Posterior cingulate gyrus (tissue), 11 donors: ENCODE results near the gene PKNOX2.

Experiments
- DNase-seq, 10 donors: peaks; one replicate each; pipeline versions ENCODE4 v3.0.0 to v3.0.0-alpha.2; 2020 to 2021; ENCODE audit warnings: mixed read lengths in 3 of 10
- intact Hi-C: fragments of 100-400 bp; cut with DNase I; formaldehyde crosslinking; loops from one replicate; pipeline ENCODE4 v1.15.1; 2023

PKNOX2 gene

DNA sequence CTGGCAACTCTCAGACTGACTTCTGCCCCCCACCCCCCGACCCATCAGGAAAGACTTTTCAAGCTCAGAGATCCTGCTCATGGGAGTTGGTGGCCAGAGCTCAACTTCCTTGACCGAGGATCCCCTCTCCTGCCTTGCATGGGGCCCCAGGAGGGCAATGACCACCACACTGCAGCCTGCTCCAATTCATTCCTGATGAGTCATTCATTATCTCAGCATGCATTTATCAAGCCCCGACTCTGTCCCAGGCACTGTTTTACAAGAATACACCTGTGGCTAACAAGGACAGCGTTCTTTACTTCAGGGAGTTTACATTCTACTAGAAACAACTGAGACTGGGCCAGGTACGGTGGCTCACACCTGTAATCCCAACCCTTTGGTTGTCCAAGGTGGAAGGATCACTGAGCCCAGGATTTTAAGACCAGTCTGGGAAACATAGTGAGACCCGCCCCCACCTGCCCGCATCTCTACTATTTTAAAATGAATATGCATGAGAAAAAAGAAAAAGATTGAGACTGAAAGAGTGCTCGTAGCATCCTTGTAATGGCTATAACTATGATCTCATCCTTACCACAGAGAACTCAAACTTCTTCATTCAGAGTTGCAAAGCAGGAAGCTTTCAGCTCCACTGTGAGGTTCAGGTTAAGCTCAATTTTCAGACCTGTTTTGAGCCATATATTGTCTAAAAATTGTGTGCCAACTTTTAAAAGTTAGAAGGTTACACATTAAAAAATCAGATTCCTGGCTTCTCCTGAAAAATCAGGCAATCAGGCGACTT lies 271.1 kb downstream of the PKNOX2 start:
- intact Hi-C loops: no loop called here
- DNase-seq: no peak

DNA sequence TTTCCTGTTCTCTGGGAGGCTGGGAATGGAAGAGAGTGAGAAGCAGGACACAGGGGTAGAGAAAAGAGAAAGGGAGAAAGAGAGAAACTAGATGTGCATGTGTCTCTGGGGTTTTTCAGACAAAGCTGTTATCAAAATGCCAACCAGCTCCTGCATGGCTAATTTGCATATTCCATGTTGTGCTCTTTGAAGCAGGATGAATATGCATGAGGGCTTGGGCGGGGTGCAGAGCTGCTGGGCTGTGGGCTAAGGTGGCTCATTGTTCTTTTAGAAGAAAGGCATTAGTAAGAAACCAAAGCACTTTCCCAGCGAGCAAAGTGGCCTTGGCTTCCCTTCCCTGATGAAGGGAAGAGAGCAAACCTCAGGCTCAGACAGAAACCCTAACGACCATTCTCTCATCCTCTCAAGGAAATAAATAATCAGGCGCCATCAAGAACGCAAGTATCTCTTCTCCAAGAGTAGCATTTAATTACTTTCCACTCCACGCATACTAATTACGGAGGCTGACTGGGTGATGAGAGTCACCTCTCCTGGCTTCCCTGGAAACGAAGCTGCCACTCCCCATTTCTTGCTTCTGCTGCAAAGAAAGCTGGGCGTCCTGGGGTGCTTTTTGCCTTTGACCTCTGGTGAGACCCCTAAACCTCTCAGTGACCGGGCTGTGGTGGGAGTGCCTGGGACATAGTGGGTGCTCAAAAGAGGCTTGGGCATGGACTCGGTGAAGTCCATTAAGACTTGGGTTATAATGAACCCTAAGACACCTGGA lies 277.3 kb downstream of the PKNOX2 start:
- peak in 8 of 10 donors; percentile 58 to 94 (median 74) for DNase-seq
- intact Hi-C loops: no loop called here

DNA sequence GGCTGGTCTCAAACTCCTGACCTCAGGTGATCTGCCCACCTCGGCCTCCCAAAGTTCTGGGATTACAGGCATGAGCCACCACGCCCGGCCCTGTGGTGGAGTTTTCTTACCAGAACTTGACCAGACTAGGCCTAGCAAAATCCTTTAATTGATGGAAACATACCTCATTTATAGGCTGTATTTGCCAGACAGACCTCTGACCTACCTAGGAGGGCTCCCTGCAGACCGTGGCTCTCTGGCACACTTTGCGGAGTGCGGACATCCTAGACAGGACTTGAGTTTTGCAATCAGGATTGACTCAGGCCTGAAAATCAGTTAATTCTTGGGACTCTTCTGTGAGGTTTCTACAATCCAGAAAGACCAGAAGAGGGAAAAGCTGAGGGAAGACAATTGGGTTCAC lies 278.4 kb downstream of the PKNOX2 start:
- intact Hi-C loops: no loop called here
- no peak for DNase-seq

DNA sequence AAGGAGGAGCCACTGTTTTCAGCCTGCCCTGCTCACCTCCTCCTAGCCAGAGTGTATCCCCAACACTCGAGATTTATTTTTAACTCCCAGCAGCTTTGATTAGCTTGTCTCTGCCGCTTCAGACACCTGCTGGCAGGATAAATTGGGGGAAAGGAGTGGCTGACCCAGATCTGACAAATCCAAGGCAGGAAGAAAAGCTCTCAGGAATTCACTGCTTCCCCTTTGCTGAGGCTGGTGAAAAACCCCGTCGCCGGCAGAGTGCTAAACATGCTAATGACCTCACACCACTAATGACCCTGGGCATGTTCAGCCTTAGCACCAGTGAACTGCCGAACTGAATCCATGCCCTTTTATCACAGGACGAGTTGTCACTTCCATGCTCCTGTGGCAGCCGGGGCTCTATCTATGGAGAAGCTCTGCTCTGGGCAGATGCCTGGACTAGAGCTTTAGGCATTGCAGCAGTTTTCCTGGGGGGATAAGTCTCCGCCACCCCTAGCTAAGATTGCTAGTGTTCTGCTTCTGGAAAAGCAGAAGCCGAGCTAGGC lies 279.3 kb downstream of the PKNOX2 start:
- DNase-seq: peak in 1 of 10 donors; percentile 40
- intact Hi-C loops: no loop called here

DNA sequence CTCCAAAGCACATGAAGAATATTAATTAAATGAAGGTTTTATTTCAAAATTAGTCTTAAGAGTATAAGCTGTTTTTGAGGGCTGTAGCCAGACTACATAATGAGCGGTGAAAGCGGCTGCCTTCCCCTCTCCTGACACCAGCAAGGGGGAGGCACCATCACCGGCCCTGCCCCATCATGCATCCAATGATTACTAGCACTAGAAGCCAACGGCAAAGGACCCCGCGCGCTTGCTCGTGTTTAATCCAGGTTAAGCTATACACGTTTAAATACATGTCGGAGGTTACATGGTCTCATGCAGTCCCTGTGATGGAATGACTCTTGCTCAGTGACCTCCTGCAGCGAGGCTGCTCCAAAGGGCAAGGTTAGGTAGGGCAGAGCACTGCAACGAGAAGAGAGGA lies 281.2 kb downstream of the PKNOX2 start:
- intact Hi-C loops: no loop called here

DNA sequence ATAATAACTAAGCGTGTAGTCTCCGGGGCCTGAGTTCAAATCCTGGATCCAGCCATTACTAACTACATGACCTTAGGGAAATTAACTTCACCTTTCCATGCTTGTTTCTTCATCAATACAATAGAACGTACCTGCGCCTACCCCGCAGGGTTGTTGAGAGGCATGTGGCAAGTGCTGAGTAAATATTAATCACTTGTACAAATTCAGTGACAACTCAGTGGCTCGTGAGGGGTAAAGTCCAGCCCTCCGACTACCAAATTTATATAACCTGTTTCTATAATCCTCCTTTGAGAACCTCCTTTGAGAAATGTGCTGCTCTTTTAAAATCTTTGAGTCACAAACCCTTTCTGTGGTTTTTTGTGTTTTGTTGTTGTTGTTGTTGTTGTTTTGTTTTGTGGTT lies 281.7 kb downstream of the PKNOX2 start:
- intact Hi-C loops: no loop called here
- DNase-seq: no peak

More for the DNA sequence above, 281.2 kb downstream of the PKNOX2 start:
- DNase-seq: no peak

DNA sequence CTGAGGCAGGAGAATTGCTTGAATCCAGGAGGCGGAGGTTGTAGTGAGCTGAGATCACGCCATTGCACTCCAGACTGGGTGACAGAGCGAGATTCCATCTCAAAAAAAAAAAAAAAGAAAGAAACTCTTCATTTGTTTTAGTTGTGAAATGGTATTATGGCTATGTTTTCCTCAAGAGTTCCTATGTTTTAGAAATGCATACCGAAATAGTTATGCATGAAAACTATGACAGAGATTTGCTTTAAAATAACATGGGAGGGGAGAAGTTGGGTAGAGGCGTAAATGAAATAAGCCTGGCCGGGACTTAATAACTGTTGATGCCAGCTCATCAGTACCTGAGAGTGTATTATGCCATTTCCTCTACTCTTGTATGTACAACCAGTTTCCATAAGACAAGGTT lies 283.2 kb downstream of the PKNOX2 start:
- no peak for DNase-seq
- intact Hi-C loops: no loop called here

DNA sequence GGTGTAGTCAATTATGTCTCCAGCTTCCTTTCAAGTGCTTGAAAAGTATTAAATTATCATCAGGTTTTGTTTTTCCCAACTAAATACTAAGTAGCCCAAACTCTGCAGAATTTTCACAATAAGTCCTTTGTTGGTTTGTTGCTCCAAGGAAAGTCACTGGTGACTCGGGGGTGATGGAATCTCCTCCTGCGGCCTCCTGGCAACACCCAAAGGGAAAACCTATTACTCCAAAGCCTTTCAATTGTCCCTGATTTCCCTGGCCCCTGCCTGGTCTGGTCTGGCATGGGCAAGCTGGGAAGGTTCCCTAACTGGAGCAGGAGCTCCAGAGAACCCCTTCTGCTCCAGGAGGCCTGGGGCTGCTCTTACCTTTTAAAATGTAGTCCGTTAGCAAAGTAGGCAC lies 283.6 kb downstream of the PKNOX2 start:
- DNase-seq: peak in 1 of 10 donors; percentile 22
- intact Hi-C loops: no loop called here

DNA sequence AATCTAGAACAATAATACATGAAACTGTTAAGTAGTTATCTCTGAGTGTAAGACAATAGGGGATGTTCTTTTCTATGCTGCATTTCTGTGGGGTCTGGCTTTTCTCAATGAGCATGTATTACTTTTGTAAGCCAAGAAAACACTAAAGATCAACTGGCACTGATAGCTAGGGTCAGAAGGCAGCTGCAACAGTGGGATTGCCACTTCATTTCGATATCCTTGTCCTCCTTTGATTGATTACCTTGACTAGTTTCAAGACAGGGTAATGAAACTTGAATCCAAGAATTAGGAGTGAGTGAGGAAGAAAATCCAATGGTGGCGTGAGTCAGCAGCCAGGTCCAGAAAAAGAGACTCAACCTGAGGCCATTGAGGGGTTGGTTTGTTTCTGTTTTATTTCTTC lies 285.0 kb downstream of the PKNOX2 start:
- intact Hi-C loops: no loop called here
- DNase-seq: peak in 1 of 10 donors; percentile 3

DNA sequence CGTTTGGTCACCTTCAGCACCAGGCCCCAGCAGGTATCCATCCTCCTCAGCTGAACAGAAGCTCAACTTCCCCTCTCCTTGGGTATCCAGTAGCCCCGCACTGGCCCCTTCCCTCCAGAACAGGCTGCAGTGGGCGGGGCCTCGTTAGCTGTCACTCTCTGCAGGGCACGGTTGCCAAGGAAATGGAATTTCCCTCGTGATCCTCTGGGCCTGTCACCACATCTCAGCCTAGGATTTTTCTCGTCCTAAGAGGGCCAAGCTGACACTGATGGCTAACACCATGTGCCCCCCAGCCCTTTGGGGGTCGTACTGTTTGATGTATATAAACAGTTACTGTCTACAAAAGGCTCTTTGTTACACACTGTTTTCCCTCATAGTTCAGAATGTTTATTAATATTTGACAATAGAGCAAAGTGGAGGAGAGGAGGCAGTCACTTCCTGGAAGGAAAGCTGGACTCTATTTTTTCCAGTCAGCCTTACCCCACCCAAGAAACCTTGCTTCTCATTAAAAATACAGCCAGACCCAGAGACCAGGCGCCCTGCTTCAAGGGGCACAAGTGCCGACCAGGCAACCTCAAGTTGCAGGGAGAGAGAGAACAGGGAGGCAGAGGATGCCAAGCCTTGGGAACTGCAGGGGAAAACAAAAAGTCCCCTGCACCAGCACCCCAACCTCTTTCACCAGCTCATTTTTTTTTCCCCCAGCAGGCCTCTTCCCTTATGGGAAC lies 287.0 kb downstream of the PKNOX2 start:
- peak; percentile 80 to 98 (median 90) for DNase-seq
- intact Hi-C loops: loop anchor here (5.0 kb wide), 1 partner anchor 46 kb away; the partner anchor contains the start of gene FEZ1

DNA sequence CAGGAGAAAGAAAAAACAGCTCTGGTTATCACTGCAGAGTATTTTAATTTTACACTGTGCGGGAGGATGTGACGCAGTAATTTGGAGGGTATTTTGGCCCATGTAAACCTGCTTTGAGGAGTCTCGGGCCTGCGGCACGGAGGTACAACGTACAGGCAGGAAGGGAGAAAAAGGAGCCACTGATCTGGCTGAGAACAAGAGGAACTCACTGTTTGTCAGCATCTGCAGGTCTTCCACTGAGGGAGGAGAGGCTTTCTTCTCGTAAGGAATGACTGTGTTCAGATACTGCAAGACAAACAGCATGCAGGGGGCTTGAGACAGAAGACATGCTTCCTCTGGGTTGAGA lies 287.5 kb downstream of the PKNOX2 start:
- intact Hi-C loops: loop anchor here (5.0 kb wide), 1 partner anchor 45 kb away; the partner anchor contains the start of gene FEZ1
- DNase-seq: no peak

DNA sequence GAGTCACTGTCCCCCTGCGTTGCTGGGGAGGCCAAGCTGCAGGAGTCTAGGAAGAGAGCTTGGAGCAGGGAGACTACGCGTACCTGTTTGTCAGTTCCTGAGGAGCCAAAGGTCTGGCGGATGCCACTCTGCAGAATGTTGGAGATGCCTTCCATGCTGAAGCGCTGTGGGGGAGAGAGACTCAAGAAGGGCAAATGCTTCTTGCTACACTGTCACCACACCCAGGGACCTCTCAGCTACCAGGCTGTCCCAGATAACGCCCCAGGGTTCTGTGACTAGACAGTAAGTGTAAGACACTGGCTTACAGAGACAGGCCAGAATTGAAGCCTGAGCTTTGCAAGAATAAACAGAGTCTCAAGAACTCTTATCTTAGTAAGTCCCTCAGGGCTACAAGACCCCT lies 289.5 kb downstream of the PKNOX2 start:
- no peak for DNase-seq
- intact Hi-C loops: loop anchor here (5.0 kb wide), 1 partner anchor 43 kb away; the partner anchor contains the start of gene FEZ1

DNA sequence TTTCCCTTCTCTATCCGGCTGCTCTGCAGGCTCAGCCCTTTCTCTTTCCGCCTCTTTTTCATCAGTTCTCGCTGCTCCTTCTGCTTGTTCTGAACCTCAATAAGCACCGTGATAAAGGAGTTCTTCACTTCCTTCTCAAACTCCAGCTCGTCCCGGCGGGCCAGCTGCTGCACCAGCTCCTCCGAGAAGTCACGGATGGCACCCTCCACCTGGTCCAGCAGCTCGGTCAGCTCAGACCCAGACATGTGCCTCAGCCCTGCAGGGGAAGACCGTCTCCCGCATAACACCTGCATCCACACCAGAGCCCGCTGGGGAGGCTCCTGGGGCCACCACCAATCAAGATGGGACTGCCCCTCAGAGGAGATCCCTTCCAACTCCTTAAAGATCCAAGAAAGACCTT lies 291.3 kb downstream of the PKNOX2 start:
- peak in 1 of 10 donors; percentile 15 for DNase-seq
- intact Hi-C loops: no loop called here

DNA sequence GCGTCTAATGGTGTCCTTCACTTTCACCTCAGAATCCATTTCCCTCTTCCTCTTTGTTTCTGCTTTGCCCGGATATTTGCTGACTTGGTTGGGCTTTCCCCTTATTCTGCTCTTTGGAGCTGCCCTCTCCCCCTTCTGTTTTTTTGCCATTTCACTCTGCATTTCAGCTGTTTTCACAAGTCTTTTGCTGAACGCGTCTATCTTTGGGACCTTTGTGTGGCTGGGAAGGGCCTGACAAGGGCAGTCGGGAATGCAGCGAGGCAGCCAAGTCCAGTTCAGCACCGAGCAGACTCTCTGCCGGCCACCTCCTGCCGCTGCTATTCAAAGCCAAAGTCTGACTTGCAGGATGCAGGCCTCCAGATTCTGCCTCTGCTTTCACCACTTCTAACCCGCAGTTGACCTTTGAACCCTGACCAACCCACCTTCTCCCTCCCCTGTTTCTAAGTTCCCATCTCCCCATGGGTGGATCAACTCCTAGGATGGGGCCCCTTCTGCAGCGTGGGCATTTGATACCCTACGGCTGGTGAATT lies 293.3 kb downstream of the PKNOX2 start:
- intact Hi-C loops: no loop called here
- peak; percentile 58 to 95 (median 73) for DNase-seq

DNA sequence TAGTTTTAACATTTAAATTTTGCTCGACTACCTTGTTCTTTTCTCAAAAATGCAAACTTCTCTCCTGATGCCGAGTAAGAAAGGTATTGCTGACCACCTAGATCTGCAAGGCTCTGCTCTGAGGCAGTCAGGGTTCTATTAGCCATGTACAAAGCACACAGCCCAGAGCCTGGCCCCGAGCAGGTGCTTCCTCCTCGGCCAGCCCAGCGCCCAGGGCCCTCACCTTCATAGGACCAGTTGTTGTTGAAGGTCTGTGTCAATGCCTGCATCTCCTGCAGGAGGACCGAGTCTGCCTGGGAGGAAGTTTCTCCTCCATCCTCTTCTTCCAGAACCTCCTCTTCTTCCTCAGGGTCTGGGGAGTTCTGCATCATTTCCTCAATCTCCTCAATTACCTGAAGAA lies 295.7 kb downstream of the PKNOX2 start:
- intact Hi-C loops: no loop called here
- no peak for DNase-seq

DNA sequence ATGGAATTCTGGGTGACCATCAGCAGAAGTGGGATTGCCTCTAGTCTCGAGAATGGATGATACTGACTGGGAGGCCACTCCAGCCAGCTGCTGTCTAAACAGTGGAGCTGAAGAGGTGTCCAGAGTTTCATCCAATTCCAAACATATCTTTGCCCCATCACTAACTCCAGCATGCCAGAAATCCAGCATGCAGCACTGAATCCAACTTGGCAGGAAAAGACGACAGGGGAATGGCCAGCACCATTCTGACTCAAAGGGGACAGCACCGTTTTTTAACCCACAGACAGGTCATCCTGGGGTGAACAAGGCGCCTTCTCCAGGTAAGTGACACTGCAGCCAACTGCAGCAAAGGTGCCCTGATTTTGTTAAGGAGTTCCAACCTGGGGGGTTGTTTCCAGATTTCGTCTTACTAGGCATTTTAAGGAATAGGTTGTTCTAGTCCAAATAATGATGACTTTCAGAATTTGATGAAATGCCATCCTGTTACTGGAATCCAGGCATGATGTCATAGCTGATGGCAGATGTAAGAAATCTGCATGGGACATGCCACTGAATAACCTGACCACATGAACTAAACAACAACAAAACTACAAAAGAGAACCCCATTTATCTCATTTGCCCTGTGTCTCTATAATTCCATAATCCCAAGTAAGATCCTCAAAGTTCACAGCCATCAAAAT lies 299.2 kb downstream of the PKNOX2 start:
- intact Hi-C loops: no loop called here
- DNase-seq: no peak

DNA sequence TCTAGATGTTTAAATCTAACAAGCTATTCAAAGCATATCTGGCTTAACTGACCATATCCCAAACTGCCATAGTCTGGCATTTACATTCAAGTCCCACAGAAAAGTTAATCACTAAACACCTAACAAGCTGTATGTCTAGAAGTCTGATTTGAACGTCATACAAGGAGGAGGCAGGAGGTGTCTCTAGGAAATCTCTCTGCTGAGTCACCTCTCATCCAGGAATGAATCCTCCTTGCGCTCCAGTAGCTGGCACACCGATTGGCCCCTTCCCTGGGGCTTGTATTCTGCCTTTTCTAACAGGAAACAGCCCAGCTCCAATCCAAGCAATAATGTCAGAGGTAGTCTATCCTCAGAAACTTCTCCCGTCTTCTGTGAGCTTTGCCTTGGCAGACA lies 299.7 kb downstream of the PKNOX2 start:
- intact Hi-C loops: no loop called here
- peak in 2 of 10 donors; percentile 50 to 86 for DNase-seq

DNA sequence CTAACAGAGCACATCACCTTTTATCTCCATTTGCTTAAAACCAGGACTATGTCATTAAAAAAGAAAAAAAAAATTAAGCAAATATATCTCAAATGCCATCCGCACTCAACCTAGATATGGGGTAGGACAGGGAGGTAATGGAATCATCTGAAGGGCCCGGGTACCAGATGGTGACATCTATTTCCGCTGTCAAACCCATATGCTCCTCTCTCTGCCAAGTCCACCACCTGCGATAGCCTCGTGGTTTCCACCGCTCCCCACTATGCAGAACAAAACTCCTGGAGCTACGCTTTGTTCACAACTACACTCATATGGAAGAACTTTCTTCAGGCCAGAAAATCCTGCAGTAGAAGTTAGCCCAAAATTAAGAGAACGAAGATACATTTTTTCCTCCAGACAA lies 300.1 kb downstream of the PKNOX2 start:
- DNase-seq: no peak
- intact Hi-C loops: no loop called here

DNA sequence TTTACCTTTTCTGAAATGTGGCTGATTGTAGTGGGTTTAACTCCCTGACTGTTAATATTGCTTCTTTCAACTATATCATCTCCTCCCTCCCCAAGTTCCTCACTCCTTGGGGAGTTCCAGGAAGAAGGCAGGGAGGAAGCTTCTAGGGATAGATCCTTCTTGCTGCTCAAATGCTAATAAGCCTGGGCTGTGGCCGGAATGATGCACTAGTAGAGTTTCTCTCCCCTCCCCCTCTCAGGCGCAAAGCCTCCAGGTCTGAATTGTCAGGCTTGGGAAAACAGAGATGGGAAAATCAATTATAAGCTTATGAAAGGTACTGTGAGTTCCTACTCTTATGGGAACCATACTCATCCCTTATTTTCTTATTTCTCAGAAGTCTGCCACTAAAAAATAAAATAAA lies 300.7 kb downstream of the PKNOX2 start:
- no peak for DNase-seq
- intact Hi-C loops: no loop called here

DNA sequence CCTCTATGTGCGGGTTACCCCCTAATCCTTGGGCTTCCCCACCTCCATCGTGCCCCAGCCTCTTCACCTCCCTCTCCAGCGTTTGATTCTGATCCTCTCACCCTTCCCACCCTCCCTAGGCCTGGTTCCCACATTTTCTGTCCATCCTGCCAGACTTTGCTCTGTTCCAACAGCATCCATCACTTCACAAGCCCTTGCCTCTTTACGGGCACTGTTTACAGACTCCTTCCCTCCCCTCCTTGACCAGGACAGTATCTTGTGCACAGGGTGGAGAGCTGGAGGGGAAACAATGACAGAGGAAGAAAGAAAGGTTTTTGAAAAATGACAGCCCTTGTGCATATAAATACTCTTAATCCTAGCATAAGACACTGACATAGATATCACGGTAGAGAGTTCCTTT lies 301.1 kb downstream of the PKNOX2 start:
- intact Hi-C loops: no loop called here
- DNase-seq: no peak
